BJ (cell line): Measurements from ENCODE around the gene NENF. TPM values are rescaled to one million over a fixed set of nuclear protein-coding genes. Genes with fewer than 3 reads are reported as not detected.

Source experiments
- CTCF ChIA-PET: fragments of 350-600 bp; formaldehyde crosslinking; extraction: SDS; loops from one replicate; lab custom pipeline; 2021; ENCODE audit warnings: antibody characterized with exemption, inconsistent platforms; lab: Yijun Ruan, JAX
- POLR2A ChIA-PET: fragments of 300-600 bp; sonication (Branson Sonifier 250); formaldehyde crosslinking; extraction: SDS; loops from one replicate; lab custom pipeline; 2021; ENCODE audit warnings: antibody characterized with exemption; lab: Charles Lee
- DNase-seq: peaks from one replicate; pipeline ENCODE4 v3.0.0-alpha.2; 2011; ENCODE audit warnings: low read depth
- H3K27me3 ChIP-seq: 2 replicates; pipeline ENCODE4 v1.6.0; 2011; ENCODE audit warnings: low read length; ENCODE audit not compliant: control insufficient read depth, insufficient read depth
- H3K36me3 ChIP-seq: 2 replicates; pipeline ENCODE4 v1.5.1; 2011; ENCODE audit warnings: low read length; ENCODE audit not compliant: control insufficient read depth, insufficient read depth
- H3K4me3 ChIP-seq: 2 replicates; pipeline ENCODE4 v1.5.1; 2011; ENCODE audit warnings: low read depth, mild to moderate bottlenecking, control low read depth, low read length
- CTCF ChIP-seq: IDR thresholded peaks from 2 replicates; pipeline ENCODE4 v1.5.1; 2011; ENCODE audit warnings: low read depth, mild to moderate bottlenecking, control low read depth, inconsistent platforms, low read length, moderate library complexity; ENCODE audit not compliant: insufficient read depth
- polyA plus RNA-seq: library from polyadenylated mRNA; depleted of rRNA; stranded (reverse); fragments of >200 nt; gene quantifications from 2 replicates; pipeline ENCODE4 v1.2.3, GENCODE V29; 2011

Gene NENF
- polyA plus RNA-seq, 1 experiment = 85.6 TPM

- no peaks in the 10 kb centered on the region for H3K36me3 ChIP-seq
- ChIA-PET POLR2A (no interaction called here), CTCF (interaction anchor here (1.2 to 1.3 kb wide), 2 partner anchors 183 to 186 kb away, joined by 3 read pairs; no protein-coding TSS in a partner anchor)
- no peak overlapping the region for H3K4me3 ChIP-seq
- H3K27me3 ChIP-seq = peaks cover 3% of the 10 kb centered on the region; the same call in 1 of the 2 replicates
- DNase-seq = no peak
- no peak for TF ChIP-seq CTCF
These were observed 49.4 kb downstream of the NENF start for GRCh38 chr1:212482006-212482636.

- POLR2A ChIA-PET = no interaction called here
- CTCF ChIA-PET = interaction anchor here (1.2 to 1.3 kb wide), 2 partner anchors 183 to 186 kb away, joined by 3 read pairs; no protein-coding TSS in a partner anchor
- Histone ChIP-seq H3K36me3 (no peaks in the 10 kb centered on the region), H3K27me3 (peaks cover 3% of the 10 kb centered on the region; the same call in 1 of the 2 replicates), H3K4me3 (no peak overlapping the region)
- no peak for TF ChIP-seq CTCF
- DNase-seq = no peak
These were observed 50.1 kb downstream of the NENF start for GRCh38 chr1:212482637-212483441.

- no peak for DNase-seq
- POLR2A ChIA-PET = no interaction called here
These were observed 52.2 kb downstream of the NENF start for GRCh38 chr1:212484701-212485570.

GRCh38 chr1:212485571-212485912 is 52.8 kb downstream of the NENF start:
- H3K4me3 ChIP-seq = no peak overlapping the region
- peaks cover 2% of the 10 kb centered on the region for H3K27me3 ChIP-seq
- no peaks in the 10 kb centered on the region for H3K36me3 ChIP-seq
- CTCF ChIA-PET = no interaction called here
- no peak for DNase-seq
- TF ChIP-seq CTCF = no peak
- POLR2A ChIA-PET = no interaction called here

More at GRCh38 chr1:212484701-212485570, 52.2 kb downstream of the NENF start:
- no peaks in the 10 kb centered on the region for H3K36me3 ChIP-seq
- CTCF ChIA-PET = no interaction called here
- H3K27me3 ChIP-seq = peaks cover 1% of the 10 kb centered on the region; the same call in 1 of the 2 replicates
- no peak overlapping the region for H3K4me3 ChIP-seq
- TF ChIP-seq CTCF = no peak
